Left lobe of liver (tissue), 2 donors: ENCODE measurements around the gene CCDC174. TPM values are rescaled to one million over a fixed set of nuclear protein-coding genes. Genes with fewer than 3 reads are reported as not detected.

Source experiments
- ATAC-seq: fragments of 200-7000 bp; cut with Tn5 transposase; one replicate; pipeline ENCODE4 v1.9.1; 2020; ENCODE audit warnings: mild to moderate bottlenecking, moderate library complexity
- DNase-seq: peaks from one replicate; pipeline ENCODE4 v3.0.0-alpha.2; 2020; ENCODE audit warnings: low spot score
- total RNA-seq: library from RNA; stranded (reverse); gene quantifications from one replicate; pipeline ENCODE4 v1.2.1, GENCODE V29; 2021
- donor health status: DM: no; HTN: no; CAD: no; lungs with moderate emphysema.
- donor health status: DM: no; HTN: yes; CAD: no.

The CCDC174 gene
- total RNA-seq, 1 donor from 2014 or later, result 6.4 TPM

GRCh38 chr3:14624498-14624897, 27.1 kb upstream of the CCDC174 start:
- ATAC-seq, result no peak

GRCh38 chr3:14625443-14625842, 26.1 kb upstream of the CCDC174 start:
- ATAC-seq, result no peak
- DNase-seq, result no peak

More at GRCh38 chr3:14624498-14624897, 27.1 kb upstream of the CCDC174 start:
- DNase-seq, result no peak

DNA sequence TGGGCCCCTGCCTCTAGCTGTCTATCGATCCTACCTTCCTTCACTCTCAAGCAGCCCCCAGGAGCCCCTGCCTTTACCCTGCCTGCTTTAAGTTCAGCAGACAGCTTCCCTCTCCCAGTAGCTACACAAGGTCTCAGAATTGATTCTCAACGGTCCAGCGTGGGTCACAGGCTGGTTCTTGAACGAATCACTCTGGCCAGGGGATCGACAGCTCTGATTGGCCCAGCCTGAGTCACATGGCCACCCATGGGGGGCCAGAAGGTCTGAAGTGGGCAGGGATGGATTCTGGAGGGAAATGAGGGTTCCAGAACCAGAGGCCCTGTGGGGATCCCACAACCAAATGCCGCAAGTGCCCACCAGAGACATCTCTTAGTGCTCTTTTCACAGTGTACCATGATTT, 23.7 kb upstream of the CCDC174 start:
- ATAC-seq (no peak), DNase-seq (no peak)

DNA sequence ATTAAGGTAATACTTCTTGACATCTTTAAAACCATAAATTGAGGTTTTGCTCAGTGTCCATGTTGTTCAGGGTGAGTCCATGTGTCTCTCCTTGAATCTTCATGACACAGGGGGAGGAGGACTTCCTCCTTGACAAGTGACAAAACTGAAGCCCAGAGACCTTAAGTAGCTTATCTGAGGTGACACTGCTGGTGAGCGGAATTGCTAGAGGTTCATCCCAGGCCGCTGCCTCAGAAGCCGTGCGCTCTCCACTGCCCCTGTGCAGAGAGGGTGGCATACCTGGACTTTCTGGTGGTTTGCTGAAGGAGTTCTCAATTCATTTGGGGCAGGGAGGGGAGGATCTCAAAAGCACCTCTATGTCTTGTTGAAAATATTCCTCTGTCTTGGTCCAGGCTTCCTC, 23.2 kb upstream of the CCDC174 start:
- ATAC-seq (no peak), DNase-seq (no peak)

- peak; percentile 65 for DNase-seq
These were observed 21.0 kb upstream of the CCDC174 start for GRCh38 chr3:14630404-14631100.

DNA sequence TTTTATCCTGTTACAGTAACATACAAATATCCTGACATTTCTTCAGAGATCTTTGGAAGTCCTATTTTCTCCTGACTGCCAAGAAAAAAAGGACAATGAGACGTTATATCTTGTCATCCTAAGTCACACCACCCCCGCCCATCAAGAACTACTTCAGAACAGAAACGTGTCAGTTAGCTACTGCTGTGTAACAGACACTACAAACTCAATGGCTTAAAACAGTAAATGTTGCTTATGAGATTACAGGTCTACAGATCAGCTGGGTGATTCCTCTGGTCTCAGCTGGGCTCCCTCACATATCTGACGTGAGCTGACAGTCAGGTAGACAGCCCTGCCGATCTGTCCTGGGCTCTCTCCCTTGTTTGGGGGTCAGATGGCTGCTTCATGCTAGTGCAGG, 20.5 kb upstream of the CCDC174 start:
- DNase-seq, result no peak
- no peak for ATAC-seq

More at GRCh38 chr3:14630404-14631100, 21.0 kb upstream of the CCDC174 start:
- peak; percentile 59 for ATAC-seq

- peak; percentile 73 for ATAC-seq
These were observed 19.7 kb upstream of the CCDC174 start for GRCh38 chr3:14631687-14632441.

GRCh38 chr3:14632442-14632930, 19.1 kb upstream of the CCDC174 start:
- DNase-seq (no peak), ATAC-seq (peak; percentile 63)

More at GRCh38 chr3:14631687-14632441, 19.7 kb upstream of the CCDC174 start:
- DNase-seq, result peak; percentile 54

- no peak for ATAC-seq
- DNase-seq, result no peak
These were observed 18.1 kb upstream of the CCDC174 start for GRCh38 chr3:14633417-14633816.

DNA sequence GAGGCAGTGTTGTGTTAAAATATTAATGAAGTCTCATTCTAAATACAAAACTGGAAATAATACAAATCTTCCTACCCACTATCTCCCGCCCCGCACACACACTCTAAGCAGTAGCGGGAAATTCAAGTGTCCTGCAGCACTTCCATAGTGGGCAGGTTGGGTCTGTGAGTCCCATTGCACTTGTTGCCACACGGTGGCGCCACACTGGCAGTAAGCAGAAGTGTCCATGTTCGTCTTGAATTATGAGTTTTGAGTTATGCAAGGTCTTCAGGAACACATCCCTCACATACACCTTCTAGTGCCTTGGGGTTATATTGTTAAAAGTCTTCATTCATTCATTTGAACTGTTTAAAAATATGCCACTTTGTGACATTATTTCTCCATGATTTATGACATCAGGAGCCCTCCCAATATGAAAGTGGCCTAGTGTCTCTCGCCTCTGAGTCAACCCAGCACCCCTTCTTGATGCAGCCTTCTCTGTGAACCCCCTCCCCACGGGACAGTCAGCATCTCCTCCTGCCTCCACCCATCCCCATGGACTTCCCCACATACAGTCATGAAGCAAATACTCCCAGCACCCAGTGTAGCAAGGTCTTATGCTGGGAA, 17.6 kb upstream of the CCDC174 start:
- DNase-seq (peak; percentile 53), ATAC-seq (peak; percentile 30)

DNA sequence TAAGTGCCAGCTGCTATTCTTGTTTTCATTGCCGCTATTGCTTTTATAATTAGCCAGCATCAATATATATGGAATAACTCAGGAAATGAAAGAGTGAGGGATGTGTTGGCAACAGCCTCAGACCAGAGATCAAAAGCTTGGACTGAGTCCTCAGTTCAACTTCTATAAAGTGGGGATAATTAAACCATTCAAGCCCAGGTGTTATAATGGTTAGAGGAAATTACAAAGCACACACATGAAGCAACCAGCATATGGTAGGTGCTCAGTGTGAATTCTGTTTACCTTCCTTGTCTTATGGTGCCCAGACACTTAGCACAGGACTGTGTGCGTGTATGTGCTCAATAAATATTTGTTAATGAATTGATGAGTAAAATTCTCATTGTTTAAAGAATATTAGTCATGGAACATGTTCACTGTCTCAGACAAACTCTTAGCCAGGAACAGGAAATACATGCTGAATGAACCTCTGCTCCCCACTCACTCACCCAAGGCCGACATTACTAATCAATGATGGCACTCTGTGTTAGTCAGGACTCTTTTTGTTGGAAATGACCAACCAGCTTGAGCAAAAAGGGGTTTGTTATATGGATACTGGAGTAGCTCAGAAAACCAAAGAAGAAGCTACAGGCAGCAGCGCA, 16.7 kb upstream of the CCDC174 start:
- DNase-seq, result no peak
- ATAC-seq, result no peak

DNA sequence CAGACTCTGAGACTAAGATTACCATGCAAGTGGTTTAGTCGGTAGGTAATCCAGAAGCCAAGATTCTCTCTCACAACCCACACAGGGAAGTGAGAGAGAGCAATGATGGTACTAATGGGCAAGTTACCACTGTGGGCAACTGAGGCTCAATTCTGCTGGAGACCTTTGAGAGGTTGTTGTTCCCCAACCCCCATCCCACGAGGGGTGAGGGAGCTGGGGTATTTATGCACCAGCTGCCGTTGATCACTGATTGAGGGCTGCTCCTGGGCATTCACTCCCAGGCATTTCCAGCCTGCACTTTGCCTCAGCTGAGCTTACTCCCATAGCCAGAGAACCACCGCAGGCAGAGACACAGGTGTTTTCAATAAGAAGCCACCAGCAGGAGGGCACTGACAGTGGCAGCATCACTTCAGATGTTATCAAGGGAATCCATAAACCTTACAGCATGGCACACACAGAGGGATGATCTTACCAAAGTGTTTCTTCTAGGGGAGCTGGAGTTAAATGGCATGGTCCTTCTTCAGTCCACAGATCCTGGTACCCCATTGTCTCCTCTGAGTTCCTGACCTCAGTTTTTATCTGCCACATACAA, 15.0 kb upstream of the CCDC174 start:
- ATAC-seq (no peak), DNase-seq (no peak)

DNA sequence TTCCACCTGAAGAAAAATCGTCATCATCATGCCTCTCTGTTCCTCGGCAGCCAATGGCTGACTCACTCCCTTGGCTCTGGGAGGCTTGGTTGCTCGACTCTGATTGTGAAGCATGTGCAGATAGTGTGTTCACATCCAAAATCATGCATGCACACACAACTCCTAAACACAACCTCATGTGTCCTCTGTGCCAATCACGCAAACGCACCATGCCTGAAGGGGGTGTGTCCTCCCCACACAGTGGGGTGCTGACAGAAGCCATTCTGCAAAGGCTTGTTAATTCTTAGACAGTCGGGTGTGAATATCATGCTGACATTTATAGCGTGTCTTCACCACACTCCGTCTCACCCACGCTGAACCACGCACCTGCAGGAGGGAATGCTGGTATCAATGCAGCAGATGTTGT, 11.4 kb upstream of the CCDC174 start:
- ATAC-seq, result no peak
- no peak for DNase-seq

DNA sequence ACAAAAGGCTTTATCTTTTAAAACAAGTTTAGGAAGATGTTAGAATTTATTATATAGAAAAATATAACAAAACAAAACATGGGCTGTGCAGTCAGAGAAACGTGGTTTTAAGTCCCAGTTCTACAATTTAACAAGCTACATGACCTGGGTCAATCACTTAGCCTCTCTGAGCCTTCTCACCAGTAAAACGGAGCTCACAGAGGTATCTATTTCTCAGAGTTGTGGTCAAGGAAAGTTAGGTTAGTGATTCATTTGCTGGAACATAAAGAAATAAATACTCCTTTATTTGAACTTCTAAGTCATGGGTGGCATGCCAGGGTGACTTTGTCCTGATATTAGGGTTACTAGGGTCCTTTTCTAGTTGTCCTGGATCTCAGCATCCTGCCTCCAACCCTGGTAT, 10.8 kb upstream of the CCDC174 start:
- DNase-seq (no peak), ATAC-seq (no peak)

DNA sequence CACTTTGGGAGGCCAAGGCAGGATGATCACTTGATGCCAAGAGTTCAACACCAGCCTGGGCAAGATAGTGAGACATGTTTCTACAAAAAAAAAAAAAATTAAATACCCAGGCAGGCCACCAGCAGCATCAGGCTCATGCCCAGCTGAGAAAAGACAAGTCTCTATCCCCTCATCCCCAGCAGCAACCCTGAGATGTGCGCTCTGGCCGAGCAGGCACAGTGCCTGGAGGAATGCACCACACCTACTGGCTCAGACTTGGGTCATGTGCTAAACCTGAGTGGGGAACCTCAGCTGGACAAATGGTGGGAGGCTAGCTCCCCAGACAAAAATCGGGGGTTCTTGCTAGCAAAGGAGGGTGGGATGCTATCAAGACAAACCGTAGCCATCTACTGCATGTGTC, 10.2 kb upstream of the CCDC174 start:
- DNase-seq (no peak), ATAC-seq (no peak)

- ATAC-seq (no peak), DNase-seq (no peak)
These were observed 6.1 kb upstream of the CCDC174 start for GRCh38 chr3:14645453-14645852.

- DNase-seq (no peak), ATAC-seq (no peak)
These were observed 5.4 kb upstream of the CCDC174 start for GRCh38 chr3:14646131-14646573.

- ATAC-seq, result no peak
These were observed 4.8 kb upstream of the CCDC174 start for GRCh38 chr3:14646589-14647413.

DNA sequence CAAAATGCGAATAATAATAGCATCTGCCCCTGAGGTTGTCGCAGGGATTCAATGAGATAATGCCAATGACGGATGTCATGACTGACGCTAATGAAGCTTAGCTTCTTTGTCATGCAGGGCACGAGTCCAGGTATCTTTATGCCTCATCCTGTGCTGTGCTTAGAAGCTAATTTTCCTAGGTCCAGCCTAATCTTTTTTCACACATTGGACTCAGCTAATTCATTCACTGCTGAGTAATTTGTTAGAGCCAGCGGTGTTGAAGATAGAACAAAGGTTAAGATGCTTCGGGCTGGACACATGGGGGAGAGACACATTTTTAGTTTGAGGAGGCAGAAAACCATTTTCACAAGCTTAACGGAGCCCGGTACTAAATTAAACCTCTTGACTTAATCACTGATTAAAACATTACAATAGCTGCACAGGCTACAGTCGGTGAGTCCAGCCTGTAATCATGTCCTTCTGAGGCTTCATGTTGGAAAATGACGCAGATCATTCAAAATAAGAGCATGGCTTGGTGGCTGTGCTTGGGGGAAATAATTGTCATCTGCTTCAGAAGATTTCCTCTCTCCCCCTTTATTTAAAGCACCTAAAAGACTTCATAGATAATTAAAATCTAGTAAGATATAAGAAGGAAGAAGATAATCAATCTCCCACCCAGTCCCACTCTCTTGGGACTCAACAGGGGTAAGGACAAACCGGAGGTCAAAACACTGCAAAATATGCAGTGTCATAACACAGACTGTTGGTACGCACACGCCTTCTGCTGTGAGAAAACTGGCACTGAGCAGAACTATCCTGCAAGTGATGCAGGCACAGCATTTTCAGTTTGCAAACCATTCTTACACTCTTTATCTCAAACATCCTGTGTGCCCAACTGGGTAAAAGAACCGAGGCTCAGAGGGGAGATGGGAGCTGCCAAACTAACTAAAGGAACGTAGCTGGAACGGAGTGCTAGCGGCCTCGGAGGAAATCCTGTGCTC, 3.3 kb upstream of the CCDC174 start:
- ATAC-seq, result peak; percentile 43
- DNase-seq, result peak; percentile 56

More at GRCh38 chr3:14646589-14647413, 4.8 kb upstream of the CCDC174 start:
- no peak for DNase-seq
